ENCODE measurements around the gene SIRT7.
"Not testable (repeated sequence)": the region's sequence is repeated elsewhere in the genome, so short reads cannot be mapped to it uniquely, and the experiment has no call there.

SIRT7 gene

GRCh38 chr17:81955058-81955681 lies 37.2 kb upstream of the SIRT7 start:
- DNase-seq (ENCODE audit: low read depth, low spot score), result no peak

- DNase-seq (ENCODE audit: low read depth, low spot score), result no peak
Observed at GRCh38 chr17:81954131-81955057, 36.4 kb upstream of the SIRT7 start.

DNA sequence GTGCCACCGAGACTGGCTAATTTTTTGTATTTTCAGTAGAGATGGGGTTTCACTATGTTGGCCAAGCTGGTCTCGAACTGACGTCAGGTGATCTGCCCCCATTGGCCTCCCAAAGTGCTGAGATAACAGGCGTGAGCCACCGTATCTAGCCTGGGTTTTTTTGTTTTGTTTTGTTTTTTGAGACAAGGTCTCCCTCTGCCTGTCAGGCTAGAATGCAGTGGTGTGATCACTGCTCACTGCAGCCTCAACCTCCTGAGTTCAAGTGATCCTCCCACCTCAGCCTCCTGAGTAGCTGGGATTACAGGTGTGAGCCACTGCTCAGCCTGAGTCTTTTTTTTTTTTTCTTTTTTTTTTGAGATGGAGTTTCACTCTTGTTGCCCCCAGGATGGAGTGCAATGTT lies 35.5 kb upstream of the SIRT7 start:
- DNase-seq (ENCODE audit: low read depth, low spot score), result not testable (repeated sequence)

DNA sequence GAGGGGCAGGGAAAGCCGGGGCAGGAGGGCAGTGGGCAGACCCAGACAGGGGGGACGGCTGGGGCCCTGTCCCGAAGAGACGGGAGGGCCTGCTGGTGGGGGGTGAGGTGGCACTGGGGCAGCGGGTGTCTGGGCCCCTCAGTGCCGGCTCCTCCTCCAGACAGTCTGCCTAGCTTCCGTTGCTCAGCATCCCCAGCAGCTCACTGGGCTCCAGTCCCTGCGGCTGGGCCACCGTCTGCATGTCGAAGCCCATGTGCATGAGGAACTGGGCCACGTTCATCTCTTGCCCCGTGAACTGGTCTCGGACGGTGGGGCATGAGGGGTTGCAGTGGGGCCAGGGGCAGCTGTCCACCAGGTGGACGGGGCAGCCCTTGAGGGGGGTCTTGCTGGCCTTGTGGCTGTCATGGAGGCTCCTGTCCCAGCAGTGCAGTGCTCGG lies 34.8 kb upstream of the SIRT7 start:
- no peak for DNase-seq (ENCODE audit: low read depth, low spot score)

DNA sequence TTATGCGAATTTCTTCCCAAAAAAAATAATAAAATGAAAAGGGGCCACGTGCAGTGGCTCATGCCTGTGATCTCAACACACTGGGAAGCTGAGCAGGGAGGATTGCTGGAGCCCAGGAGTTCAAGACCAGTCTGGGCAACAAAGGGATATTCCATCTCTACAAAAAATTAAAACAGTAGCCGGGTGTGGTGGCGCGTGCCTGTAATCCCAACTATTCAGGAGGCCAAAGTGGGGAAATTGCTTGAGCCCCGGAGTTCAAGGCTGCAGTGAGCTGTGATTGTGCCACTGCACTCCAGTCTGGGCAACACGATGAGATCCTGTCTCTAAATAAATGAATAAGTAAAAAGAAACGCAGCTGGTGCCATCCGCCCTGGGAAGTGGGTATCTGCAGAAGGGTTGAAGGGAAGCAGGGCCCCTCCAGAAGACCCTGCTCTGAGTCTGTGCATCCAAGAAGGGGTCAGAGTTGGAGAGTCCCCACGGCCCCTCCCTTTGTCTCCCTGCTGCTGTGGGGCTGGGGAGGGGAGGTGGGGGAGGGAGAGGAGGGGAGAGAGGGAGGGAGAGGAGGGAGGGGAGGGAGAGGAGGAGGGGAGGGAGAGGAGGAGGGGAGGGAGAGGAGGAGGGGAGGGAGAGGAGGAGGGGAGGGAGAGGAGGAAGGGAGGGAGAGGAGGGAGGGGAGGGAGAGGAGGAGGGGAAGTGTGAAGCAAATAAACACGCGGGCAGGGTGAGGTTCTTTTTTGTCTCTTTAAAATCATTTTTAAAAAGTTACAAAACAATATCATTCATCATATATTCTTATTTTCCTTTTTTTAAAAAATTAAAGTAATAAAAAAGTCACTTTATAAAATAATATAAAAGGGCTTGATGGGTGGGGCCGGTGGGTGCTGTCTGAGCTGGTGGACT lies 34.1 kb upstream of the SIRT7 start:
- DNase-seq (ENCODE audit: low read depth, low spot score), result no peak

- DNase-seq (ENCODE audit: low read depth, low spot score), result no peak
Observed at GRCh38 chr17:81950501-81950900, 32.5 kb upstream of the SIRT7 start.

DNA sequence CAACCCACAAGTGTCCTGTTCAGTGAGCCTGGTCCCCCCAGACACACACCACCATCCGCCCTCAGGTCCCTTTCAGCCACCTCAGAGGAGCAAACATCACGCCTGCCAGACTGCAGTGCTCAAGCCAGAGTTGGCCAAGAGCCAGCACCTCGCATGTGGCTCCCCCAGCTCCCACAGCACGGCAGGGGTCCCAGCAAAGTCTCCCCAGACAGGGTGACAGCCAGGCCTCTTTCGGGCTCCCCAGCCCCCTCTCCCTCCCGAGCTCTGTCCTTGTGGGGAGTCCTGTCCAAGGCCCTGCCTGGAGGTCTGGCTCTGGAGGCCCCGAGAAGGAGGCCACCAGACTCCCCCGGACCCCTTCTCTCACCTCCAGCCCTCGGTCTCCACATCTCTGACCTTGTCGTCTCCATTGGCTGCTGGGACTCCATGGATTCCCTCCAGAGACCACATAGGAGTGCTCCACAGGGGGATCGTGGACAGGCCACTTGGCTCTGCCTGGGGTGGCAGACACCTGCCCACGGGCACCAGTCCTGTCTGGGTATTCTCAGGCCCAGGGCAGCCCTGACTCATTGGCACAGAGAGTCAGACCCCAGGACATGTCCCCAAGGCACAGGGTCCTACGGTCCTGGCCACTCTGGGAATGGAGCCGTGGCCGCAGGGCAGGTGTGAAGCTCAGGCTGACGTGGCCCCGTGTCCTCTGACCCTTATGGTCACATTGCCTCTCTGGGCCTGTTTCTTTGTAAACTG lies 30.8 kb upstream of the SIRT7 start:
- no peak for DNase-seq (ENCODE audit: low read depth, low spot score)

- DNase-seq (ENCODE audit: low read depth, low spot score), result no peak
Observed at GRCh38 chr17:81947189-81947588, 29.2 kb upstream of the SIRT7 start, which contains the start of gene MYADML2. MYADML2 (minus strand) TSS chr17:81947233; CDS start chr17:81941741, 5,492 bp downstream.

- no peak for DNase-seq (ENCODE audit: low read depth, low spot score)
Observed at GRCh38 chr17:81944858-81945257, 26.9 kb upstream of the SIRT7 start.

GRCh38 chr17:81942167-81942553 lies 24.2 kb upstream of the SIRT7 start:
- no peak for DNase-seq (ENCODE audit: low read depth, low spot score)

- no peak for DNase-seq (ENCODE audit: low read depth, low spot score)
Observed at GRCh38 chr17:81941484-81942166, 23.6 kb upstream of the SIRT7 start.

- no peak for DNase-seq (ENCODE audit: low read depth, low spot score)
Observed at GRCh38 chr17:81940538-81941483, 22.8 kb upstream of the SIRT7 start.

- no peak for DNase-seq (ENCODE audit: low read depth, low spot score)
Observed at GRCh38 chr17:81939881-81940385, 22.0 kb upstream of the SIRT7 start.

DNA sequence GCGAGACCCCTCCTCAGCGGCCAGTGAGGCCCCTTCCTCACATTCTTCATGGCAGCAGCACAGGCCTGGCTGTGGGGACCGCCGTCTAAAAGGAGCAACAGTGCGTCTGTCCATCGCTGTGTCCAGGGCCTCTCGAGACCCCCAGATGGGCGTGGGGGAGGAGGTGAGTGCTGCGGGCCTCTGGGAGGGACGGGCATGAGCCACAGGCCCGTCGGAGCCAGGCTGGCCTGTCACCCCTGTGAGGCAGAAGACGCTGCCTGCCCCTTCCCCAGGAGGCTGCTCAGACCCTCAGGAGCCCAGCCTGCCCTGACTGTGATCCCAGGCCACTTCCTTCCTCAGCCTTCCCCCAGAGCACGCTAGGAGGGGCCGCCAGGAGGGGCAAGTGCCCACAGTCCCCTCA lies 21.2 kb upstream of the SIRT7 start:
- DNase-seq (ENCODE audit: low read depth, low spot score), result no peak

DNA sequence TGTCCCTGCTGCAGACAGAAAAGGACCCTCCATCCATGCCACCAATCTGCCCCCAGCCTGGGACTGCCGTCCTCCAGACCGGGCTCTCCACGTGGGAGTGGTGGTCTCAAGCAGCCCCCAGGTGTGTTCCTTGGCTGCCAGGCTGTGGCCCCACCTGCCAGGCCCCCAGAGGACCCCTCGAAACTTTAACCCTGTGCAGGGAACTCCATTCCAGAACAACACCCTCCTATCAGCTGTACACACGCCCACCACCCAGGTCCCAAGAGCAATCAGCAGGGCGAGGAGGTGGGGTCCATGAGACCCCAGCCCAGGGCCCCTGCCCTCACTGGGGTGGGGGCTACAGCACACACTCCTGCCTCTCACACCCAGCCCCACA lies 17.7 kb upstream of the SIRT7 start:
- DNase-seq (ENCODE audit: low read depth, low spot score), result no peak

DNA sequence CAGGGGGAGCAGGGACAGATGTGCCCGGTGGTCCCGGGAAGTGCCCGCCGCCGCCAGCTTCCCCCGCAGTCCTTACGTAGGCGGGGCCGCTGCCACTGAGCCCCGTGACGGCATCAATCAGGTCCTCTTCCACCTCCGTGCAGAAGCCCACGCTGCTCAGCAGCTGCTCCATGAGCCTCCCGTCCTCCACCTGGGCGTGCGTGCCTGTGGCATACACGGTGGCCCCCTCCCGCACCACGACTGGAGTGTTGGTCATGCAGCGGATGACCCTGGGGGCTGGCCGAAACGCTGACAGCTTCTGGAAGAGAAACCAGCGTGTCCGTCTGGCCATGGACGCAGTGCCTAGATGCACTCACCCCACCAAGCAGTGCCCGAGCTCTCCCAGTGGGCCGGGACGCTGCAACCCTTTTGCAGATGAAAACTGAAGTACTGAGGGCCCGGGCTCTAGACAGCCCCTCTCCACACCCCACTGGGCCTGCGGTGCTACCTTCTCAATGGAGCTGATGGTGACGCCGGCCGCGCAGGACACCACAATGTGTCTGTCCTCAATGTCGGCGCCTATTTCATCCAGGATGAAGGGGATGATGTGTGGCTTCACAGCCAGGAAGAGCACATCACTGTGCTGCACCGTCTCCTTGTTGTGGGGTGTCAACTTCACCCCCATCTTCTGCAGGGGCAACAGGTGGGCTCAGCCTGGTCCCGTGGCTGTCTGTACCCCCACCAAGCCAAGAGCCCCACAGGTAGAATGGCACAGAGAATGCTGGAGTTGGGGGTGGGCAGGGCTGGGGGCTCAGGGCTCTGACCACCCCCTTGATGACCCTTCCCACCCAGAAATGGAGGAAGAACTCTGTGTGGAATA lies 17.1 kb upstream of the SIRT7 start:
- DNase-seq (ENCODE audit: low read depth, low spot score), result no peak

- DNase-seq (ENCODE audit: low read depth, low spot score), result no peak
Observed at GRCh38 chr17:81934098-81934757, 16.3 kb upstream of the SIRT7 start.

- no peak for DNase-seq (ENCODE audit: low read depth, low spot score)
Observed at GRCh38 chr17:81933178-81933699, 15.3 kb upstream of the SIRT7 start.
